IMR-90 (cell line): ENCODE measurements around the gene EPS8. TPM values are rescaled to one million over a fixed set of nuclear protein-coding genes. Genes with fewer than 3 reads are reported as not detected.

Experiments used
- ATAC-seq: fragments of 200-7000 bp; cut with Tn5 transposase; 2 replicates; pipeline ENCODE4 v1.9.1; 2020; ENCODE audit warnings: low read depth, mild to moderate bottlenecking, moderate library complexity
- BruUV-seq: library from RNA; stranded (reverse); fragments of 400-500 nt; replicated peaks from 2 replicates; lab custom pipeline; 2021; lab: Mats Ljungman, UMichigan
- CTCF ChIA-PET: fragments of 300-600 bp; formaldehyde crosslinking; extraction: SDS; loops from one replicate; lab custom pipeline; 2021; ENCODE audit warnings: antibody characterized with exemption; lab: Yijun Ruan, JAX
- POLR2A ChIA-PET: fragments of 300-600 bp; sonication (Branson Sonifier 250); formaldehyde crosslinking; loops from one replicate; lab custom pipeline; 2022; ENCODE audit warnings: antibody characterized with exemption; ENCODE audit not compliant: unreplicated experiment; lab: Charles Lee
- DNase-seq: peaks from one replicate; pipeline ENCODE4 v3.0.0; 2013
- H2AFZ ChIP-seq: replicated peaks from 2 replicates; pipeline ENCODE3; 2013; ENCODE audit warnings: low read length, mild to moderate bottlenecking; ENCODE audit not compliant: poor library complexity
- H2AK5ac ChIP-seq: 2 replicates; pipeline ENCODE4 v1.6.1; 2013; ENCODE audit warnings: low read depth, low read length, inconsistent platforms
- H2AK9ac ChIP-seq: replicated peaks from 2 replicates; pipeline ENCODE3; 2013; ENCODE audit warnings: mild to moderate bottlenecking, low read depth, low read length, moderate library complexity; ENCODE audit not compliant: poor library complexity
- H2BK120ac ChIP-seq: 2 replicates; pipeline ENCODE4 v1.6.1; 2013; ENCODE audit warnings: low read depth, low read length, inconsistent platforms
- H2BK15ac ChIP-seq: 3 replicates; pipeline ENCODE4 v1.6.1; 2013; ENCODE audit warnings: low read depth, low read length, inconsistent platforms
- H2BK20ac ChIP-seq: 2 replicates; pipeline ENCODE4 v1.6.1; 2013; ENCODE audit warnings: low read depth, mild to moderate bottlenecking, inconsistent platforms, low read length, moderate library complexity
- H2BK5ac ChIP-seq: 2 replicates; pipeline ENCODE4 v1.6.1; 2013; ENCODE audit warnings: mild to moderate bottlenecking, low read depth, low read length, inconsistent platforms; ENCODE audit not compliant: poor library complexity, severe bottlenecking
- H3K14ac ChIP-seq: replicated peaks from 2 replicates; pipeline ENCODE4 v1.6.1; 2013; ENCODE audit warnings: low read depth, low read length, inconsistent platforms
- H3K18ac ChIP-seq: 2 replicates; pipeline ENCODE4 v1.6.1; 2013; ENCODE audit warnings: low read depth, low read length, control low read depth
- H3K23ac ChIP-seq: 2 replicates; pipeline ENCODE4 v1.6.1; 2013; ENCODE audit warnings: low read depth, low read length, inconsistent platforms
- H3K27ac ChIP-seq: 2 replicates; pipeline ENCODE4 v1.5.1; 2013; ENCODE audit warnings: mild to moderate bottlenecking, control low read depth, low read length; ENCODE audit not compliant: insufficient read depth
- H3K27me3 ChIP-seq: 2 replicates; pipeline ENCODE4 v1.6.1; 2013; ENCODE audit warnings: low read length; ENCODE audit not compliant: control insufficient read depth, insufficient read depth
- H3K36me3 ChIP-seq: 2 replicates; pipeline ENCODE4 v1.6.1; 2013; ENCODE audit warnings: low read length, mixed read lengths; ENCODE audit not compliant: control insufficient read depth, insufficient read depth
- H3K4ac ChIP-seq: 2 replicates; pipeline ENCODE4 v1.6.1; 2013; ENCODE audit warnings: low read depth, low read length, inconsistent platforms
- H3K4me1 ChIP-seq: 2 replicates; pipeline ENCODE4 v1.6.1; 2013; ENCODE audit warnings: low read length, mixed read lengths; ENCODE audit not compliant: control insufficient read depth, insufficient read depth
- H3K4me2 ChIP-seq: 2 replicates; pipeline ENCODE4 v1.6.1; 2013; ENCODE audit warnings: low read depth, mild to moderate bottlenecking, control low read depth, low read length, moderate library complexity
- H3K4me3 ChIP-seq: 2 replicates; pipeline ENCODE4 v1.5.1; 2013; ENCODE audit warnings: low read depth, mild to moderate bottlenecking, control low read depth, low read length, moderate library complexity; ENCODE audit not compliant: insufficient read depth
- H3K56ac ChIP-seq: 2 replicates; pipeline ENCODE4 v1.6.1; 2013; ENCODE audit warnings: low read length, inconsistent platforms; ENCODE audit not compliant: insufficient read depth; ENCODE audit errors: extremely low read depth
- H3K79me1 ChIP-seq, 2 experiments: 2 replicates each; pipeline ENCODE4 v1.6.1; 2013; ENCODE audit warnings: low read length in 2 of 2, inconsistent platforms in 1 of 2, low read depth in 1 of 2
- H3K9ac ChIP-seq: 2 replicates; pipeline ENCODE4 v1.6.1; 2013; ENCODE audit warnings: low read depth, low read length, control low read depth
- H3K9me1 ChIP-seq: 2 replicates; pipeline ENCODE4 v1.6.1; 2013; ENCODE audit warnings: low read length, inconsistent platforms; ENCODE audit not compliant: insufficient read depth
- H3K9me3 ChIP-seq: 2 replicates; pipeline ENCODE4 v1.6.1; 2013; ENCODE audit warnings: low read length; ENCODE audit not compliant: control insufficient read depth, insufficient read depth
- H4K20me1 ChIP-seq: 2 replicates; pipeline ENCODE4 v1.6.1; 2013; ENCODE audit warnings: low read length, inconsistent platforms; ENCODE audit not compliant: insufficient read depth
- H4K5ac ChIP-seq: 2 replicates; pipeline ENCODE4 v1.6.1; 2013; ENCODE audit warnings: mild to moderate bottlenecking, low read depth, low read length, control low read depth
- H4K8ac ChIP-seq, 2 experiments: 2 replicates each; pipeline ENCODE4 v1.6.1; 2013; ENCODE audit warnings: low read depth in 2 of 2, low read length in 2 of 2, control low read depth in 1 of 2, inconsistent platforms in 1 of 2
- H4K91ac ChIP-seq: 2 replicates; pipeline ENCODE4 v1.6.1; 2013; ENCODE audit warnings: low read depth, low read length, inconsistent platforms; ENCODE audit not compliant: insufficient read depth
- MAZ ChIP-seq: IDR thresholded peaks from 2 replicates; pipeline ENCODE4 v1.6.1; 2012; ENCODE audit warnings: low read depth, mild to moderate bottlenecking, low read length, improper control_type of control experiment, moderate library complexity, borderline replicate concordance
- POLR2A ChIP-seq: IDR thresholded peaks from 2 replicates; pipeline ENCODE4 v1.6.1; 2012; ENCODE audit warnings: mild to moderate bottlenecking, low read depth, low read length
- WGBS, 2 experiments: methylation state at CpG; one replicate each; pipeline versions ENCODE4 v1.1.5 to v1.1.7; 2013; ENCODE audit warnings: missing lambda C conversion rate in 2 of 2; ENCODE audit not compliant: insufficient read length in 1 of 2; ENCODE audit errors: extremely low coverage in 2 of 2; 5-methylcytosine and 5-hydroxymethylcytosine counted together
- dilution Hi-C: fragments of 300-500 bp; cut with HindIII; formaldehyde crosslinking; loops from one replicate; pipeline ENCODE4 v1.14.3; 2018; ENCODE audit warnings: low sequenced_read_pairs; ENCODE audit not compliant: unreplicated experiment
- in situ Hi-C: fragments of 300-500 bp; cut with MboI; formaldehyde crosslinking; loops from 3 replicates; pipeline ENCODE4 v1.14.3; 2019; ENCODE audit warnings: low sequenced_read_pairs, inconsistent platforms, mixed read lengths
- intact Hi-C: fragments of 100-400 bp; cut with micrococcal nuclease; formaldehyde crosslinking; loops from 2 replicates; pipeline ENCODE4 v1.10.0; 2022
- polyA plus RNA-seq, 3 experiments: library from polyadenylated mRNA; depleted of rRNA; stranded (reverse); fragments of >200 nt; gene quantifications; 2 replicates each; pipeline ENCODE4 v1.2.3, GENCODE V29; 2012; ENCODE audit warnings: low replicate concordance in 1 of 3
- total RNA-seq: library from RNA; depleted of rRNA; stranded (reverse); fragments of >200 nt; gene quantifications from 2 replicates; pipeline ENCODE4 v1.2.3, GENCODE V29; 2012
- TF ChIP-seq, protein P1 (sequence below): fragments of 150-350 bp; IDR thresholded peaks from 2 replicates; pipeline ENCODE4 v1.6.1; 2017; ENCODE audit warnings: mild to moderate bottlenecking, antibody characterized with exemption, low read length, low read depth

The EPS8 gene
- total and polyA plus RNA-seq, 2 of the 4 experiments (the other 2 are of a cell fraction) = 45.1 to 104 TPM

DNA sequence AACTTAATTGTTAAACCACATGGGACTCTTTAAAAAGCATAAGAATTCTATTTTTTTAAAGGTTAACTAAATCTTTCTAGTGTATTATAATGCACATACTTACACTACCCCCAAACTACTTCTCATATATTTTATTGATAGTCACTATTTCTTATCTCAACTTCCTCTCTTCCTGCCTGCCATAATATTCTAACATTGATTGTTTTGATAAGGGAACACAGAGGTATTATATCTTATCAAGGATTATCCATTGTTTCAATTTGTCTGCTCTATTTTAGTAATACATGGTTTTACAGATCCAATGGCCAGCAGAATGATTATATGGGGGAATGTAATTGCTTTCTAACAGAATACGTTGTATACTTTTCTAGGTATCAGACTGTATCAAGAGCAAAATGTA, 98.9 kb downstream of the EPS8 start:
- no peak overlapping the region for H3K14ac ChIP-seq
- ChIA-PET CTCF (no interaction called here), POLR2A (no interaction called here)
- H3K27me3 ChIP-seq = no peaks in the 10 kb centered on the region
- no peak overlapping the region for H3K9ac ChIP-seq
- peaks cover 24 to 51% of the 10 kb centered on the region in 2 experiments for H3K79me1 ChIP-seq
- dilution Hi-C loops (no loop called here), in situ Hi-C loops (no loop called here), intact Hi-C loops (loop anchor here (10.0 kb wide), 1 partner anchor 164 kb away; no protein-coding TSS in a partner anchor)
- peaks cover 8% of the 10 kb centered on the region for H3K9me1 ChIP-seq
- H3K36me3 ChIP-seq = no peaks in the 10 kb centered on the region
- no peak for DNase-seq
- no peak overlapping the region for H3K4me3 ChIP-seq
- no peak overlapping the region for H3K27ac ChIP-seq
- H3K4me1 ChIP-seq = peaks cover 17% of the 10 kb centered on the region
- no peak overlapping the region for H2BK120ac ChIP-seq
- TF ChIP-seq, protein P1, sequence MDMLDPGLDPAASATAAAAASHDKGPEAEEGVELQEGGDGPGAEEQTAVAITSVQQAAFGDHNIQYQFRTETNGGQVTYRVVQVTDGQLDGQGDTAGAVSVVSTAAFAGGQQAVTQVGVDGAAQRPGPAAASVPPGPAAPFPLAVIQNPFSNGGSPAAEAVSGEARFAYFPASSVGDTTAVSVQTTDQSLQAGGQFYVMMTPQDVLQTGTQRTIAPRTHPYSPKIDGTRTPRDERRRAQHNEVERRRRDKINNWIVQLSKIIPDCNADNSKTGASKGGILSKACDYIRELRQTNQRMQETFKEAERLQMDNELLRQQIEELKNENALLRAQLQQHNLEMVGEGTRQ = no peak
- TF ChIP-seq MAZ (no peak), POLR2A (no peak)
- H2BK5ac ChIP-seq = no peak overlapping the region
- no peak overlapping the region for H3K18ac ChIP-seq
- no peak overlapping the region for H3K56ac ChIP-seq
- WGBS, 2 experiments = no CpG with 5 or more reads among the region's 1 CpG
- no peak overlapping the region for H2BK15ac ChIP-seq
- BruUV-seq = no TSS peak
- H4K5ac ChIP-seq = no peak overlapping the region
- ATAC-seq = no peak
- H2AK9ac ChIP-seq = no peak overlapping the region
- H2BK20ac ChIP-seq = no peak overlapping the region
- H3K9me3 ChIP-seq = no peaks in the 10 kb centered on the region
- H2AK5ac ChIP-seq = no peak overlapping the region
- no peak overlapping the region for H4K91ac ChIP-seq
- no peak overlapping the region for H3K4me2 ChIP-seq
- H2AFZ ChIP-seq = no peak overlapping the region
- H3K23ac ChIP-seq = no peak overlapping the region
- no peak overlapping the region for H3K4ac ChIP-seq
- no peaks in the 10 kb centered on the region for H4K20me1 ChIP-seq
- H4K8ac ChIP-seq = no peak overlapping the region
